Dedifferentiated amniotic fluid mesenchymal stem cell (primary cell): Measurements from ENCODE around the gene SAP130.

Experiments used
- DNase-seq: peaks from one replicate; pipeline ENCODE4 v3.0.0-alpha.2; 2016; ENCODE audit errors: extremely low spot score

SAP130 gene

DNA sequence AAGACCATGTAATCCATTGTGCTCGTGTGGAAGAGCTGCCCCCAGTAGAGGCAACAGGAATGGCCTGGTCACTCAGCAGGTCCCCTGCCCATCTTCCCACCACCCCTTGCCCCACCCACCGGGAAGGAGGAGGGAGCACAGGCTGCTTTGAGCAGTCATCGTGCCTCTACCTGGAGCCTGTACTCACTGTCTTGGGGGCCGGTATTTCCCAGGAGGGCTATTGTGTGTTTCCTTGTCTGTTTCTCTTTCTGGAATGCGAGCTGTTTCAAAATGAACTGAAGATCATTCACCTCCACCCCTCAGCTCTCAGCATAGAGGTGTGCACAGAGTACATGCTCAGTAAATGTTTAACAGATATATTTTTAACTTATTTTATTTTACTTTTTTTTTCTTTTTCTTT is 134.4 kb downstream of the SAP130 start:
- DNase-seq: no peak

GRCh38 chr2:127893033-127893432 is 134.8 kb downstream of the SAP130 start:
- DNase-seq: no peak

- DNase-seq: no peak
These were observed 136.0 kb downstream of the SAP130 start for GRCh38 chr2:127891811-127892210.
